Neural crest cell (in vitro differentiated cells): ENCODE data around the gene CELSR2. TPM values are rescaled to one million over a fixed set of nuclear protein-coding genes. Genes with fewer than 3 reads are reported as not detected.

Experiments used
- DNase-seq: peaks from one replicate; pipeline ENCODE4 v3.0.0; 2021; ENCODE audit warnings: low read depth, mixed read lengths, low spot score
- H3K27ac Mint-ChIP-seq: one replicate; pipeline ENCODE4 v1.8.0; 2021; ENCODE audit warnings: mild to moderate bottlenecking, mixed read lengths; ENCODE audit not compliant: unreplicated experiment
- H3K27me3 Mint-ChIP-seq: 2 replicates; pipeline ENCODE4 v1.8.0; 2021; ENCODE audit warnings: low read depth, mild to moderate bottlenecking, mixed read lengths
- H3K36me3 Mint-ChIP-seq: 2 replicates; pipeline ENCODE4 v1.8.0; 2021; ENCODE audit warnings: low read depth, mild to moderate bottlenecking, mixed read lengths
- H3K4me1 Mint-ChIP-seq: 2 replicates; pipeline ENCODE4 v1.8.0; 2021; ENCODE audit warnings: mixed read lengths
- H3K4me3 Mint-ChIP-seq: one replicate; pipeline ENCODE4 v1.8.0; 2021; ENCODE audit warnings: mild to moderate bottlenecking, mixed read lengths
- H3K9me3 Mint-ChIP-seq: 2 replicates; pipeline ENCODE4 v1.8.0; 2021; ENCODE audit warnings: mixed read lengths
- CTCF ChIP-seq: fragments of 200-600 bp; sonication (generic); conservative IDR thresholded peaks from 2 replicates; pipeline ENCODE4 v1.5.0; 2021; ENCODE audit warnings: antibody characterized with exemption, mild to moderate bottlenecking
- total RNA-seq: library from RNA; stranded (reverse); gene quantifications from 2 replicates; pipeline ENCODE4 v1.2.1, GENCODE V29; 2021

CELSR2 gene
- total RNA-seq, 1 donor from 2014 or later, result 97.1 TPM

- Mint-ChIP-seq H3K4me1 (peaks cover 47% of the 10 kb centered on the region), H3K27me3 (no peaks in the 10 kb centered on the region), H3K36me3 (peaks cover 9% of the 10 kb centered on the region), H3K27ac (no peak overlapping the region), H3K4me3 (peak overlapping the region; percentile 75), H3K9me3 (no peaks in the 10 kb centered on the region)
- TF ChIP-seq CTCF, result no peak
- DNase-seq, result no peak
These were observed 26.5 kb downstream of the CELSR2 start for GRCh38 chr1:109275706-109276345.

GRCh38 chr1:109277434-109278204 lies 28.3 kb downstream of the CELSR2 start:
- peak overlapping the region; percentile 42 for H3K4me3 Mint-ChIP-seq
- no peaks in the 10 kb centered on the region for H3K27me3 Mint-ChIP-seq
- H3K4me1 Mint-ChIP-seq, result peaks cover 64% of the 10 kb centered on the region
- DNase-seq, result peak; percentile 78
- H3K9me3 Mint-ChIP-seq, result no peaks in the 10 kb centered on the region
- H3K36me3 Mint-ChIP-seq, result peaks cover 7% of the 10 kb centered on the region
- no peak overlapping the region for H3K27ac Mint-ChIP-seq
- peak; percentile 83 for TF ChIP-seq CTCF

DNA sequence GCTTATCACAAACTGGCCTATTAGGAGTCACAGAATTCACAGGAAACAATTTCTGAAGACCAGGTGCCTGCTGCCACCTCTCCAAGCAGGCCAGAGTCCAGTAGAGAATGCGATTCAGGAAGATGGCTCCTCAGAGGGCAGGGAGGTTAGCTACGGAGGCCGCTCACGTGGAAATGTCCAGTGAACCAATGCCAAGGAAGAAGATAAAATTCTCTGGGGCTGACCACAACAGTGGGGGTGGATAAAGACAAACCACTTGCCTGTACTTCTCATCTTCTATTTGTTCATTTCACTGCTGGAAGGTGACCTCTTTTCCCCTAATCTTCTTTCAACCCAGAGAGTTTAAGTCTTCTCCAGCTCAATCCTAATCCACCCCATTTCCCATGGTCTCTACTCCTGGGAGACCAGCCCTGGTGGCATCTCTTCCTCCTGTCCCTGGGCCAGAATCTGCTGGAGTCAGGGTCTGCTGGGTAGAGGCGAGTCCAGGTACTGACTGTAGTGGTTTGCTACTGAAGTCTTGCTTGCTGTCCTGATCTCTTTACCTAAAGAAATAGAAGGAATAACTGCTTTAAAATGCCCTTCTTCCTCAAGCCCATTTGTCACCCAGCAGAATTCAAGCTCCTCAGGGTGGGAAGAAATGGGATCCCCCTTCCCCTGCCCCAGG lies 30.4 kb downstream of the CELSR2 start:
- Mint-ChIP-seq H3K9me3 (no peaks in the 10 kb centered on the region), H3K4me3 (peak overlapping the region; percentile 85), H3K27ac (no peak overlapping the region), H3K4me1 (peaks cover 73% of the 10 kb centered on the region), H3K36me3 (peaks cover 7% of the 10 kb centered on the region), H3K27me3 (no peaks in the 10 kb centered on the region)
- no peak for TF ChIP-seq CTCF
- DNase-seq, result no peak

GRCh38 chr1:109280862-109281261 lies 31.5 kb downstream of the CELSR2 start:
- no peak overlapping the region for H3K27ac Mint-ChIP-seq
- no peak for TF ChIP-seq CTCF
- H3K36me3 Mint-ChIP-seq, result peaks cover 7% of the 10 kb centered on the region
- H3K9me3 Mint-ChIP-seq, result no peaks in the 10 kb centered on the region
- no peaks in the 10 kb centered on the region for H3K27me3 Mint-ChIP-seq
- H3K4me3 Mint-ChIP-seq, result peak overlapping the region; percentile 99
- DNase-seq, result no peak
- peaks cover 71% of the 10 kb centered on the region for H3K4me1 Mint-ChIP-seq

- Mint-ChIP-seq H3K4me1 (peaks cover 70% of the 10 kb centered on the region), H3K4me3 (peak overlapping the region; percentile 99), H3K9me3 (peaks cover 1% of the 10 kb centered on the region), H3K27ac (no peak overlapping the region), H3K27me3 (no peaks in the 10 kb centered on the region), H3K36me3 (peaks cover 7% of the 10 kb centered on the region)
- no peak for TF ChIP-seq CTCF
- DNase-seq, result no peak
These were observed 32.5 kb downstream of the CELSR2 start for GRCh38 chr1:109281680-109282496.
